Embryonic facial prominence (tissue), 1 donor: ENCODE data around the gene EIF3A.
"Not testable (repeated sequence)": the region's sequence is repeated elsewhere in the genome, so short reads cannot be mapped to it uniquely, and the experiment has no call there.

Experiments used
- DNase-seq: peaks from one replicate; pipeline ENCODE4 v3.0.0-alpha.2; 2016; ENCODE audit errors: extremely low spot score

Gene EIF3A

DNA sequence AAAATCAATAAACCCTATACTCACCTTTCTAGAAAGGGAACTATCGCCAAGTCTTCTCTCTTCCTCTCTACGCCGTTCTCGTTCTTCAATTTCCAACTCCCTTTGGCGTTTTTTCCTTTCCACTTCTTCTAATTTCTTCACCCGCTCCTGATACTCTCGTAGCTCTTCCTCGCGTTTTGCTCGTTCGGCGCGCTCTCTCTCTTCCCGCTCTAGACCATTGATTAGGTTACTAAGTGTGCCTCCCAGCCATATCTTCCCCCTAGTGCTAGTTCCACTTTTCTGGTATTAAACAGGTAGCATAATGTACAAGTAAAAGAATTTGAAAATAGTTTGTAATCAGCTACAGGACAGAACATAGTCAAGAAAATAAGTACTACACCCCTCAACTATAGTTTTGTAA lies 30.8 kb downstream of the EIF3A start:
- DNase-seq, result no peak

DNA sequence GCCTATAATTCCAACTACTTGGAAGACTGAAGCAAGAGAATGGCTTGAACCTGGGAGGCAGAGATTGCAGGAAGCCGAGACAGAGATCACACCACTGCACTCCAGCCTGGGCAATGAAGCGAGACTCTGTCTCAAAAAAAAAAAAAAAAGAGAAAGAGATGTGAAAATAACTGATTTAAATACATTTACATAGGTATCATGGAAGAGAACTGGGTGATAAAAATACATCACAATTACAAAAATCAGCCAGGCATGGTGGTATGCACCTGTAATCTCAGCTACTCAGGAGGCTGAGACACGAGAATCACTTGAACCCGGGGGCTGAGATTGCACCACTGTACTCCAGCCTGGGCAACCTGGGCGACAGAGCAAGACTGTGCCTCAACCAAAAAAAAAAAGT lies 31.3 kb downstream of the EIF3A start:
- no peak for DNase-seq

DNA sequence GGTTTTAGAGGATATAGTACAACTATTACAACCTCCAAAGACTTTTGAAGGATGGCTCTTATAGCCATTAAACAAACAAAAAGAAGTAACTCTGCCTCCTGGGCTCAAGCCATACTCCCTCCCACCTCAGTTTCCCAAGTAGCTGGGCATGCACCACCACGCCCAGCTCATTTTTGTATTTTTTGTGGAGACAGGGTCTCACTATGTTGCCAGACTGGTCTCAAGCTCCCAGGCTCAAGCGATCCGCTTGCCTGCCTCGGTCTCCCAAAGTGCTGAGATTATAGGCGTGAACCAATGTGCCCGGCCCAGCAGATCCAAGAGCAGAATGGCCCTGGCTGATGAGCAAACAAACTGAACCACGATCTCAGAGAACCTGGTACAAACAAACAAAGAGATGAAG lies 35.1 kb downstream of the EIF3A start:
- no peak for DNase-seq

DNA sequence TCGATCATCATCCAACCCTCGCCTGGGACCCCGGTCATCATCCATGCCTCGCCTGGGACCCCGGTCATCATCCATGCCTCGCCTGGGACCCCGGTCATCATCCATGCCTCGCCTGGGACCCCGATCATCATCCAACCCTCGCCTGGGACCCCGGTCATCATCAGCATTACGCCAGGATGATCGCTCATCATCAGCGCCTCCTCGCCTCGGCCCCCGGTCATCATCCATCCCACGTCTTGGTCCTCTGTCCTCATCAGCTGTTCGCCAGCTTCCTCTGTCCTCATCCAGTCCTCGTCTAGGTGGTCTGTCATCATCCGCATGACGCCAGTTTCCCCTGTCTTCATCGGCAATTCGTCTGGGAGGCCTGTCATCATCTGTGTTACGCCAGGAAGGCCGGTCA lies 38.4 kb downstream of the EIF3A start:
- DNase-seq, result no peak

DNA sequence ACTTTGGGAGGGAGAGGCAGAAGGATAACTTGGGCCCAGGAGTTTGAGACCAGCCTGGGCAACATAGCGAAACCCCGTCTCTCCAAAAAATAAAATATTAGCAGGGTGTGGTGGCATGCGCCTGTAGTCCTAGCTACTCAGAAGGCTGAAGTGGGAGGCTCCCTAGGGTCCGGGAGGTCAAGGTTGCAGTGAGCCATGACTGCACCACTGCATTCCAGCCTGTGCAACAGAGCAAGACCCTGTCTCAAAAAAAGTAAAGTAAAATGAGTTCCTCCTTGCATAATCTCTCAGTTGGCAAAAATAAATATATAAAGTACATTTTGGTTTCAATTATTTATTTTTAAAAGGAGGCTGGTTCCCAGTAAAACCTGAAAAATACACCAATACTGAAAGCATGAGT lies 39.3 kb downstream of the EIF3A start:
- no peak for DNase-seq

DNA sequence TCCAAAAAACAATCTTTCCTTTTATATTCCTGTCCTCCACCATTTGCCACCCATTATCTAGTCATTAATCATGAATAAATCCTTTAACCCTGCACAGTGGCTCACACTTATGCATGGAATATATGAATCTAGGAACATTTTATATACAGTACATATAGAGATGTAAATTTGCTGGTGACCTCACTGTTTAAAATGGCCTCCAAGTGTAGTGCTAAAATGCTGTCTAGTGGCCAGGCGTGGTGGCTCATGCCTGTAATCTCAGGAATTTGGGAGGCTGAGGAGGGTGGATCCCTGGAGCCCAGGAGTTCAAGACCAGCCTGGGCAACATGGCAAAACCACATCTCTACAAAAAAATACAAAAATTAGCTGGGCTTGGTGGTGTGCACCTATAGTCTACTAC lies 41.5 kb downstream of the EIF3A start:
- DNase-seq, result no peak

DNA sequence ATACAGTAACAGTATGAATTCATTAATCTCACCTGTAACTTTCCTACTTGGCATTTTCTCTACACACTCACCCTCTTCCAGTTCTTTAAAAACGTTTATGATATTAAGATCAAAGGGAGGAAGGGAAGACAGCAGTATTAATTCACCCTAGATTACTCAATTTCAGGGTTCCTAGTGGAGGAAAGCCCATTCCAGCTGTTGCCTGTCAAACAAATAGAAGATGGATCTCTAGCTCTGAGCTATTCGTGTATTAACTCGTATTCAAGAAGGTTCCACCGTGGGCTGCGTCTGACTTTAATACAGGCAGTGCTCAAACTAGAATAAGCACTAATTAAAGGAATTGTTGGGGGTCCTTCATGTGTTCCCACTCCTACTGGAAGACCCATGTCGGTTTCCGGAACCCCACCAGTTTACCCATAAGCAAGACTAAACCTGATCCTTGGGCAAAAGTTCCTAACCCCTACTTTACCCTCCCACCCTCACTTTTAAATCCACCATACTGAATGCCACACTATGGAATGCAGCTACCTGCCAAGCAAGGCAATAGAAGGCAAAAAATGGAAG lies 49.0 kb downstream of the EIF3A start:
- no peak for DNase-seq

DNA sequence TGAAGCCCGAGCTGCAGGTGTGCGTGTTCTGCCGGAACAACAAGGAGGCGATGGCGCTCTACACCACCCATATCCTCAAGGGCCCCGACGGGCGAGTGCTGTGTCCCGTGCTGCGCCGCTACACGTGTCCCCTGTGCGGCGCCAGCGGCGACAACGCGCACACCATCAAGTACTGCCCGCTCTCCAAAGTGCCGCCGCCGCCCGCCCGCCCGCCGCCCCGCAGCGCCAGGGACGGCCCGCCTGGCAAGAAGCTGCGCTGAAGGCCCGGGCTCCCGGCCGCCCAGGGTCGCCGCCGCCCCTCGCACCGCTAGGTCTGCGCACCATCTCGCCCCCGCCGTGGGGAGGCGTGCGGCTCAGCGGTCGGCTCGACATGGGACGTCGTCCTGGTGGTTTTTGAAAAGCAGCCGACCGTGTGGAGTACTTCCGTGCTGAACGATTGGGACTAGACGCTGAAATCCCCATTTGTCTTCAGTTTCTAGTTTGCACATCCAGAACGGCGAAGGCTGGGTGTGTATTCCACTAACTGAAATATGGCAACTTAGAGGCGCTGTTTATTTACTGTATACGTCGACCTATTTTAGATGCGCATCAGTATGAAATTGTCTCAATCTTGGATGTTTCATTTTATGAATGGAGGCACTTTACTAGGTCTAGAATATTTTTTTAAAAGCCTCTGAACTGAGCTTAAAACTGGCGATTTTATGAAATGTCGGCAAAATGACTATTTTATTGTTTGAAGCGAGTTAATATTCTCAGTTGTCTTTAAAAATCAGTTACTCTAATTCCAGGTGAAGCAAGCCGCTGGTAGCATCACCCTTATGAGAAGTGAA lies 50.0 kb downstream of the EIF3A start:
- no peak for DNase-seq

DNA sequence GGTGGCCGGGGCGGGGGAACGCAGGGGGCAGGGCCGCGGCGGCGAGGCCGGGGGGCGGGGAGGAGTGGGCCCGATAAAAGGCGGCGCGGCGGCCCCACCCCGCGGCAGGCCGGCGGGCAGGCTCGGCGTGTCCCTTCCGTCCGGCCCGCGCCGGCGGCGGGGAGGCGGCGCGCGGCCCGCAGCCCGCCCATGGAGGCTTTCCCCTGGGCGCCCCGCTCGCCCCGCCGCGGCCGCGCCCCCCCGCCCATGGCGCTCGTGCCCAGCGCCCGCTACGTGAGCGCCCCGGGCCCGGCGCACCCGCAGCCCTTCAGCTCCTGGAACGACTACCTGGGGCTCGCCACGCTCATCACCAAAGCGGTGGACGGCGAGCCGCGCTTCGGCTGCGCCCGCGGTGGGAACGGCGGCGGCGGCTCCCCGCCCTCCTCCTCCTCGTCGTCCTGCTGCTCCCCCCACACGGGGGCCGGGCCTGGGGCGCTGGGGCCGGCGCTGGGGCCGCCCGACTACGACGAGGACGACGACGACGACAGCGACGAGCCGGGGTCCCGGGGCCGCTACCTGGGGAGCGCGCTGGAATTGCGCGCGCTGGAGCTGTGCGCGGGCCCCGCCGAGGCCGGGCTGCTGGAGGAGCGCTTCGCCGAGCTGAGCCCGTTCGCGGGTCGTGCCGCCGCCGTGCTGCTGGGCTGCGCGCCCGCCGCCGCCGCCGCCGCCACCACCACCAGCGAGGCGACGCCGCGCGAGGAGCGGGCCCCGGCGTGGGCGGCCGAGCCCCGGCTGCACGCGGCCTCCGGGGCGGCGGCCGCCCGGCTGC lies 50.8 kb downstream of the EIF3A start, which contains the start of gene NANOS1:
Gene NANOS1 (plus strand): TSS at position 102 of the 808 bp plus-strand sequence. CDS start 88 bp downstream, at position 190.
- no peak for DNase-seq

DNA sequence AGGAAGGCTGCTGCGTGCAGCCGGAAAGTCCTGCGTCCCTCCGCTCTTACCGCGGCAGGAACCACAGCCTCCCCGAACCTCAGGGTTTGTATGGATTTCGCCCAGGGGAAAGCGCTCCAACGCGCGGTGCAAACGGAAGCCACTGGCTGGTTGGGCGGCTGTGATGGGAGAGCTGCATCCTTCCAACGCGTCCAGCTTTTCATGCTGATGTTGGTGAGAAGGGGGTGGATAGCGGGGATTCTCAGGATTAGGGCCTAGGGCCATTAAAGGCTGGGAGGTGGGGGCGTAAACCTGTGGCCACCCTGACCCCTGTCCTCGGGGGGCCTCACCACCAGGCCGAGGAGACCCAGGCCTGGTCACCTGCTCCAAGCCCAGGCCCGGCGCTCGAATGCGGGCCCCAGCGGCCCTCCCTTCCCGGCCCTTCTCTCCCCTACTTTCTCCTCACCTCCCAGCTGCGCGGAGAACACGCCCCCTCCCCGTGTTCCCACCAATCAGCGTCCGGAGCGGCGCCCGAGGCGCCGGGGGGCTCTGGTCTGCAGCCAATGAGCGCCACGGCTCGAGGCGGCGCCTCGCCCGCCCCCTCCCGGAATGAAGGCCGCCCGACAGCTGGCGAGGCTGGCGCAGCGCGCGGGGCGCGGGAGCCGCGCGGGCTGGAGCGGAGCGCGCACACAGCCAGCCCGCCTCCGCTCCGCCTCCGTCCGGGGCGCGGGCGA lies 51.6 kb downstream of the EIF3A start:
- no peak for DNase-seq

DNA sequence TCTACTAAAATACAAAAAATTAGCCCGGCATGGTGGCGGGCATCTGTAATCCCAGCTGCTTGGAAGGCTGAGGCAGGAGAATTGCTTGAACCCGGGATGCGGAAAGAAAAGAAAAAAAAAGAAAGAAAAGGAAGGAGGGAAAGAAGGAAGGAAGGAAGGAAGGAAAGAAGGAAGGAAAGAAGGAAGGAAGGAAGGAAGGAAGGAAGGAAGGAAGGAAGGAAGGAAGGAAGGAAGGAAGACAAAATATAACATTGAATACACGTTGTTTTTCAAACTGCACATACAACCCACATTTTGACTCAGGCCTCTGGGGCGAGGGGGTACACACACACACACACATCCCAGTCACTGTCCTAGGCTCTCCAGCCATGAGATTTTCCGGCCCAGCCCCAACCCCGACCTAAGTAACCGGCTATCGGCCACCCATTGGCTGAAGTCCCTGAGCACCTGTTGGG lies 52.1 kb downstream of the EIF3A start:
- DNase-seq, result not testable (repeated sequence)

DNA sequence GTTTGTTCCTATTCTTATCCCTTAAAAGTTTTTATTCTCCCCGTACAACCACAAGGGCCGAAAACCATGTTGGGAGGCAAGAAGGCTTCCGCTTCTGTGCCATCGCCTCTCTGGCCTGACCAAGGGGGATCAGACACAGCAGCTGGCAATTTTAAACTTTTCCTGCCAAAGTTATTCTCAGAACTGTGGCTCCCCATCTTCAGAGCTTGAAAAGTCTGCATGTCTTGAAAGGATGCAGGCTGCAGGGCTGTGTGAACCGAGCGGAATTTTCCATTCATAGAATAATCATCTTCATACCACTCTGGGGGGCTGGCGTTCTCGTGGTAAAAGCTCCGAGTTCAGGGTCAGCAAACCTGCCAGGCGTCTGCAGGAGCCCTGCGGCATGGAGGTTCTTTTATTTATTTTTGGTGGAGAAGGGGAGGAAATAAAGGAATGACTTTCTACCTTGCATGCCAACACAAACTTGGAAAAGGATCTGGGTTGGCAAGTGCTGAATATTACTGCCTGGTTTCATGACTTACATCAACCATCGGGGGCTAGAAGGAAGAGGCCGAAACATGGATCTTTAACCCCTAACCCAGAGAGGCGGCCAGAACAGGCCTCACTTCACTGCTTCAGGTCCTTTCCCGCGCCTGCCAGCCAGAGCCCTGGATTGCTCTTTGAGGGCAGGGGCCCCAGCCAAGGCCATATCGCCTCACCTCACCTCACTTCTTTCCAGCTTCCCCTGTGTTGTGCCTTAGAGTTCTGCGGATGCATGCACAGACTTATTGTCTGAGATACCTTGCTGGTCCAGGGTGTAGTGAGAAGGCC lies 54.1 kb downstream of the EIF3A start:
- DNase-seq, result no peak

DNA sequence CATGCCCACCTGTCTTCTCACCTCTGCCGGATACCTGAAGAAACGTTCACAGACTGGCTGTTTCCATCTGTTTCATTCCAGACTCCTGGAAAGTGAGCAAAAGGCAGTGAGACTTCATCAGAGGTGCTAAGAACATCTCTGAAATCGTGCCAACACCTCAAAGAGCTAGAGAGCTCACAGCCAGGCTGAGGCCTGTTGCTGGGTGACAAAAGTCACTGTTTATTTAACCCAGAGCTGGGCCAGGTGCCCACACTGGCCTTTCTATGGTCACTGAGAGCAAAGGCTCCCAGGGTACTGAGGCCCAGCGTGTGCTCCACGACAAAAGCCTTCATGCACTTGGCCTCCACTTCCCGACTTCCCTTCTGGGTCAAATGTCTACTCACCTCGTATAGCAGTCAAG lies 54.8 kb downstream of the EIF3A start:
- no peak for DNase-seq

DNA sequence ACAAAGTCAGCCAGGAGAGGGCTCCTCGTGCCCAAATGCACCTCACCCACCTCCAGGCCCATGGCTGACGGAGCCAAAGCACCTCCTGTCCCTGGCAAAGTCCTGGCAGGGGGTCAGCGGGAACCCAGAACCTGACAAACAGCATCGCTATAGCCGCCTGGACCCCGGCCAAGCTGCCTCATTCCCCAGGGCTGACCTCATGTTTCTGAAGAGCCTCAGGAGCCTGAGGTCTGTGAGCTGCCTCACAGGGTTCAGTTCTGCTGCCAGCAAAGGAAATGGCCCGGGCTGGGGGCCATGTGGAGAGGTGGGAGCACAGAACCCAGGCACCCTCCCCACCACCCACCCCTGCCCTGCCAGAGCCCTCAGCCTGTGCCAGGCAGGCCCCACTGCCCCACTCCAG lies 55.3 kb downstream of the EIF3A start:
- DNase-seq, result no peak

DNA sequence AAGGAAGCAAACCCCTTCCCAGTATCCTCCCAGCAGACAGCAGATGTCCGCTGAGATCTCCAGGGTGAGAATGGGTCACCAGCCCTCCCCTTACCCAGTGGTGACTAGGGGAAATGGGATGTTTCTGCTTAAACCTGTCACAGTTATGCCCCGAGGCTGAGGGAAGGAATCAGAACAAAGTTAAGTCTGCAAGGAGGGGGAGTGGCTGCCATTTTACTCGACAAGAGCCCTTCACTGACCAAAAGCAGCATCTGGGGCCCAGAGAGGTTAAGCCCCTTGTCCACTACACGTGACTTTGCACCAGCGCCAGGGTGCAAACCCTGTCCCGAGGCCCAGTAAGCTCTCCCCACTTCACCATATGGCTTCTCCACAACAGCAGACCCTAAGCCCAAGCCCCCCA lies 55.7 kb downstream of the EIF3A start:
- no peak for DNase-seq

DNA sequence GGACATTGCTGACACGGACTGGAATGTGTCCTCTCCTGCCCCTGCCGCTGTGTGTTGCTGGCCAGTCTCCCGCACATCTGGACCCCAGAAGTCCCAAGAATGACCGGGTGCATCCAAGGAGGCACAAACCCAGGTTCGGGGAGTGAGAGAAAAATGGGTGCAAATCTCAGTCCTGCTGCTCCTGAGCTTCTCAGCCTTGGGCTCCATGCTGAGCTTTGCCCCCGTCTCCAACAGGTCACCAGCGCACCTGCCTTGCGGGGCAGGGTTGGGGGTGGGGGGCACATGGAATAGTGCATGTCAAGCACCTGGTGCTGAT lies 57.1 kb downstream of the EIF3A start:
- no peak for DNase-seq

DNA sequence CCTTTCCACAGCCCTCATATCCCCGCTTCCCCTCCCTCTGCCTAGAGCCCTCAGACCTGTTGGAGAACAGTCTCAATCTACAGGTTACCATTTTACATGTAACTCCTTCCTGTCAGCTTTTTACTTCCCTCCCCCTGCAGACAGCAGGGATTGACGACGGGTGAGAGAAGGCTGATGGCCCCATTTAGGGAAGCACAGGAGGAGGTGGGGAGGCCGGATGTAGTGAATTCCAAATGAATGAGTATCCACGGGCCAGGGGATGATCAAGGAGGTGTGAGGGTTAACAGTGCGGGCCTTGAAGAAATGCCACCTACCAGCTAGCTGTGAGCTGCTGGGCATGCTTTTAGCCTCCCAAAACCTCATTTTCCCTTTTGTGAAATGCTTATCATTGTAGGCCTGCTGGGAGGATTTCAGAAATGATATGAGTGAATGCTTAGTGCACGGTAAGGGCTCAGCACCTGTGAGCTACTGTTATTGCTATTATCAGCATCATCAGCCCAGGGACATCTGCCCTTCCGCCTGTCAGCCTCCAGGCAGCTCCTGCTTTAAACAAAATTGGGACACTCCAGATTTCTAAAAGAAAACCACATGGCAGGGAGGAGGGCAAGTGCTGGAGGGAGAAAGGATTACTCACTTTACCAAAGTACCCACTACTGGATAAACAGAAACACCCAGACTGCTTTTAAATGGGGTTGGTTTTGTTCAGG lies 57.6 kb downstream of the EIF3A start:
- no peak for DNase-seq

DNA sequence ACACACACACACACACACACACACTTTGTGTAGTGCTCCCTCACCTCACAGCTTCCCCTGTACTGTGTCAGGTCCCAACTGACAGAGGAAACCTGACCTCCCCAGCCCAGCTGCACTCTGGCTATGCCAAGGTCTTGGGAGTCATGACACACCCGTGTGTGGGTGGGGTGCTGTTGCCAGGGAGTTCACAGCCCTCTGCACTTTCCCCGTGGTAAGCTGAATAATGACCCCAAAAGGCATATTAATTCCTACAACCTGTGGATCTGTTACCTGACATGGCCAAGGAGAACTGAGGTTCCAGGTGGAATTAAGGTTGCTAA lies 60.0 kb downstream of the EIF3A start:
- DNase-seq, result no peak

DNA sequence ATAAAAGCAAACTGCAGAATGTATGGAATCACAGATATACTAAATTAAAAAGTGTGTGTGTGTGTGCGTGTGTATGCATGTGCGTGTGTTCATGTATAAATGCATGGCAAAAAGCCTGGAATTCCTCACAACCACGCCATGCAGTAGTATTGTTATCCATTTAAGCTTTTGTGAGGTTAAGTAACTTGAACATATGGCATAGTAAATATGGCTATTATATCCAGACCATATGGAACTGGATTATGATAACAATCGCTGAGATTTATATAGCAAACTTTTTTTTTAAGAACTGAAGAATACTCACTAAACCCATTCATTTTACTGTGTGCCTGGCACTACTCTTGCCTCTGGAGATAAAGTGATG lies 73.4 kb downstream of the EIF3A start:
- no peak for DNase-seq

DNA sequence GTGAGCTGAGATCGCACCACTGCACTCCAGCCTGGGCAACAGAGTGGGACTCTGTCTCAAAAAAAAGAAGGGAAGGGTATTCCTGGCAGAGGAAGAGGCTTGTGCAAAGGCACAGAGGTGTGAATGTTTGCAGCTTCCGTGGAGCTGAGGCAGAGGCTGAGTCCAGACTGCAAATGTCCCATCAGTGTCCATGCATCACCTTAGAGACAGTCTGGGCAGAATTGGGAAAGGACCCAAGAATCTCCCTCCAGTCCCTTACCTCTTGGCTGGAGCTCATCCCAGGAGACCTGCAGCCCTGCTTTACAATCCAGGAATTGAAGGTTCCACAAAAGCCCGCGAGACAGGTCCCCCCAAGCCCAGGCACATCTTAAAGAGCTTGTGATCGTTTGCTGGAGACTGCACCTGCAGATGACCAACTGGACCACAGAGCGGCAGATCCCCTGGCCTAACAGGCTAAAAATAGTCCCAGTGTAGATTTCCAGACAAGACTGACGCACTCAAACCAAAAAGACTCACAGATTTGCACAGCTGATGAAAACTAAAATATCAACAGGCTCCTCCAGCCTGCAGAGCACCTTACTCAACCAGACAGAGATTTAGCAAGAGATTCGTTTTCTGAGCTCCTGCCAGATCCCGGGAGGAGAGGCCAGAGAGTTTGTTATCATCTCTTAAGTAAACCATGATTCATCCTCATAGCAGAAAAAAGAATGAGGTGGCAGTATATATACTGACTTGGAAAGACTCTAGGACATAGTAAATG lies 74.0 kb downstream of the EIF3A start:
- no peak for DNase-seq
